H9 (cell line): Measurements from ENCODE around the gene ACOX3. TPM values are rescaled to one million over a fixed set of nuclear protein-coding genes. Genes with fewer than 3 reads are reported as not detected.

ENCODE experiments used
- DNase-seq: peaks from one replicate; pipeline ENCODE4 v3.0.0-alpha.2; 2017
- H2AFZ ChIP-seq: one replicate; pipeline ENCODE4 v1.6.1; 2013; ENCODE audit warnings: mild to moderate bottlenecking, low read length, control low read depth, moderate library complexity
- H2AK5ac ChIP-seq: 2 replicates; pipeline ENCODE4 v1.6.1; 2013; ENCODE audit warnings: low read length, control low read depth, mixed read lengths; ENCODE audit not compliant: insufficient read length
- H2BK120ac ChIP-seq: one replicate; pipeline ENCODE4 v1.6.1; 2013; ENCODE audit warnings: low read depth, mild to moderate bottlenecking, low read length, control low read depth, inconsistent platforms; ENCODE audit not compliant: poor library complexity, severe bottlenecking
- H2BK12ac ChIP-seq: 2 replicates; pipeline ENCODE4 v1.6.1; 2013; ENCODE audit warnings: low read length, control low read depth, mixed read lengths, low read depth; ENCODE audit not compliant: insufficient read length
- H2BK15ac ChIP-seq: 2 replicates; pipeline ENCODE4 v1.6.1; 2013; ENCODE audit warnings: low read depth, low read length, control low read depth
- H2BK20ac ChIP-seq: one replicate; pipeline ENCODE4 v1.6.1; 2013; ENCODE audit warnings: low read depth, mild to moderate bottlenecking, low read length, control low read depth, inconsistent platforms; ENCODE audit not compliant: poor library complexity, severe bottlenecking
- H2BK5ac ChIP-seq: 2 replicates; pipeline ENCODE4 v1.6.1; 2013; ENCODE audit warnings: low read length, control low read depth, mixed read lengths; ENCODE audit not compliant: insufficient read length
- H3K14ac ChIP-seq: 2 replicates; pipeline ENCODE4 v1.6.1; 2013; ENCODE audit warnings: low read length, control low read depth; ENCODE audit not compliant: insufficient read depth
- H3K18ac ChIP-seq: 2 replicates; pipeline ENCODE4 v1.6.1; 2013; ENCODE audit warnings: low read depth, mild to moderate bottlenecking, mixed read lengths, low read length, control low read depth; ENCODE audit not compliant: insufficient read length
- H3K23ac ChIP-seq: 2 replicates; pipeline ENCODE4 v1.6.1; 2013; ENCODE audit warnings: low read length, control low read depth, mixed read lengths, low read depth; ENCODE audit not compliant: insufficient read length
- H3K23me2 ChIP-seq: 2 replicates; pipeline ENCODE4 v1.6.1; 2013; ENCODE audit warnings: low read depth, mild to moderate bottlenecking, mixed read lengths, low read length, control low read depth; ENCODE audit not compliant: insufficient read length, poor library complexity, severe bottlenecking
- H3K27ac ChIP-seq: 2 replicates; pipeline ENCODE4 v1.5.1; 2013; ENCODE audit warnings: low read length, control low read depth, mixed read lengths, low read depth; ENCODE audit not compliant: insufficient read length
- H3K27me3 ChIP-seq: 2 replicates; pipeline ENCODE4 v1.6.1; 2013; ENCODE audit warnings: low read length, control low read depth, inconsistent platforms; ENCODE audit not compliant: insufficient read depth
- H3K4ac ChIP-seq: 2 replicates; pipeline ENCODE4 v1.6.1; 2013; ENCODE audit warnings: low read depth, mild to moderate bottlenecking, control low read depth, inconsistent platforms, low read length, moderate library complexity
- H3K4me1 ChIP-seq: 2 replicates; pipeline ENCODE4 v1.6.1; 2013; ENCODE audit warnings: low read length, control low read depth, inconsistent platforms; ENCODE audit not compliant: insufficient read depth
- H3K4me2 ChIP-seq: 2 replicates; pipeline ENCODE4 v1.6.1; 2013; ENCODE audit warnings: low read length, control low read depth, mixed read lengths; ENCODE audit not compliant: insufficient read length, insufficient read depth
- H3K56ac ChIP-seq: 2 replicates; pipeline ENCODE4 v1.6.1; 2013; ENCODE audit warnings: low read depth, mild to moderate bottlenecking, mixed read lengths, low read length, control low read depth; ENCODE audit not compliant: insufficient read length
- H3K79me1 ChIP-seq: 2 replicates; pipeline ENCODE4 v1.6.1; 2013; ENCODE audit warnings: low read depth, mild to moderate bottlenecking, moderate library complexity, low read length, control low read depth, inconsistent platforms; ENCODE audit not compliant: insufficient read depth, poor library complexity, severe bottlenecking
- H3K79me2 ChIP-seq: 2 replicates; pipeline ENCODE4 v1.6.1; 2013; ENCODE audit warnings: low read length, control low read depth, inconsistent platforms; ENCODE audit not compliant: insufficient read depth
- H3K9ac ChIP-seq: 2 replicates; pipeline ENCODE4 v1.6.1; 2013; ENCODE audit warnings: low read length, control low read depth, mixed read lengths; ENCODE audit not compliant: insufficient read length; ENCODE audit errors: extremely low read depth
- H3K9me3 ChIP-seq: one replicate; pipeline ENCODE4 v1.6.1; 2013; ENCODE audit warnings: low read depth, low read length, inconsistent platforms; ENCODE audit not compliant: control insufficient read depth
- H3T11ph ChIP-seq: one replicate; pipeline ENCODE4 v1.6.1; 2013; ENCODE audit warnings: mild to moderate bottlenecking, low read length, control low read depth, inconsistent platforms
- H4K20me1 ChIP-seq: one replicate; pipeline ENCODE4 v1.6.1; 2013; ENCODE audit not compliant: control insufficient read depth, insufficient read length, insufficient read depth
- H4K5ac ChIP-seq: 2 replicates; pipeline ENCODE4 v1.6.1; 2013; ENCODE audit warnings: low read depth, mild to moderate bottlenecking, mixed read lengths, low read length, control low read depth; ENCODE audit not compliant: insufficient read length
- H4K8ac ChIP-seq: replicated peaks from 2 replicates; pipeline ENCODE4 v1.6.1; 2013; ENCODE audit warnings: low read length, control low read depth, mixed read lengths, low read depth; ENCODE audit not compliant: insufficient read length
- H4K91ac ChIP-seq: 2 replicates; pipeline ENCODE4 v1.6.1; 2013; ENCODE audit warnings: low read depth, mild to moderate bottlenecking, moderate library complexity, mixed read lengths, low read length, control low read depth; ENCODE audit not compliant: insufficient read length
- H3K27ac Mint-ChIP-seq, 3 experiments: 2 replicates in 2 of 3; 3 replicates in 1 of 3; pipeline ENCODE4 v1.8.0; 2020 to 2021; ENCODE audit warnings: mixed read lengths in 3 of 3, mild to moderate bottlenecking in 1 of 3, moderate library complexity in 1 of 3
- H3K27me3 Mint-ChIP-seq: 2 replicates; pipeline ENCODE4 v1.8.0; 2021; ENCODE audit warnings: low read depth, mild to moderate bottlenecking, moderate library complexity, mixed read lengths
- H3K36me3 Mint-ChIP-seq, 3 experiments: 2 replicates in 2 of 3; 3 replicates in 1 of 3; pipeline ENCODE4 v1.8.0; 2020 to 2021; ENCODE audit warnings: low read depth in 3 of 3, mixed read lengths in 3 of 3; ENCODE audit not compliant: insufficient read depth in 1 of 3
- H3K4me1 Mint-ChIP-seq, 2 experiments: 2 replicates each; pipeline ENCODE4 v1.8.0; 2020; ENCODE audit warnings: mixed read lengths in 2 of 2
- H3K4me3 Mint-ChIP-seq, 2 experiments: 2 replicates in 1 of 2; 3 replicates in 1 of 2; pipeline ENCODE4 v1.8.0; 2020 to 2021; ENCODE audit warnings: mild to moderate bottlenecking in 2 of 2, mixed read lengths in 2 of 2, moderate library complexity in 1 of 2
- H3K9me3 Mint-ChIP-seq, 2 experiments: 2 replicates in 1 of 2; 3 replicates in 1 of 2; pipeline ENCODE4 v1.8.0; 2020; ENCODE audit warnings: mild to moderate bottlenecking in 2 of 2, mixed read lengths in 2 of 2, moderate library complexity in 1 of 2
- WGBS: extraction: QIAGEN DNeasy Blood & Tissue Kit; methylation state at CpG from one replicate; pipeline ENCODE4 v1.1.7; 2013; ENCODE audit warnings: missing lambda C conversion rate, low lambda C conversion rate, mixed read lengths; ENCODE audit not compliant: insufficient read length; ENCODE audit errors: extremely low coverage; 5-methylcytosine and 5-hydroxymethylcytosine counted together
- total RNA-seq: library from RNA; stranded (reverse); gene quantifications from 2 replicates; pipeline ENCODE4 v1.2.1, GENCODE V29; 2021
- TF ChIP-seq, protein P1 (sequence below): fragments of 200-600 bp; sonication (generic); conservative IDR thresholded peaks from 3 replicates; pipeline ENCODE4 v1.8.0; 2021; ENCODE audit warnings: antibody characterized with exemption, mild to moderate bottlenecking

ACOX3 gene
- total RNA-seq, 1 experiment from 2014 or later = 13.8 TPM

DNA sequence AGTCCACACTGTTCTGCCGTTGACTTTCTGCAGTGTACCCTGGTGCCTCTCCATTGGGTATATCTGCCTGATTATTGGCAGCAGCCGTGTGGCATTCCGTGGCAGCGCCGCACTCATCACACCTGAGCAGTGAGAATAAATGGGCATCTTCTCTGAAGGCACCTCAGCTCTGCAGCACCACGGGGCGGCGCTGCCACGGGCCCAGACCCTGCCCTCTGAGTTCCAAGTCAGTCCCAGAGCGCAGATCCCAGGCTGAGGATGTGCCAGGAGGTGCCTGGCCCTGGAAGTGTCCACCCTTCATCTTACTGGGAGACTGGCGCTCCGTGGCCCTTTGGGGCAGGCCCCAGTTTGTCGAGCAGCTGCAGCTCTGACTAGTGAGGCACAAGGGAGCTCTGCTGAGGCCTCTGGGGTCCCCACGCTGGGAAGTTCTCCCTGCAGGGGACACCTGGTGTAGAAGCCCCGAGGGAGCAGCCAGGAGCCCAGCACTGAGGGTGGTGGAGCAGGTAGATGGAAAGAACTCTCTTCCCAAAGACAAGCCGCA, 36.6 kb upstream of the ACOX3 start:
- Histone ChIP-seq H3K27ac (no peak overlapping the region), H3K79me2 (no peaks in the 10 kb centered on the region), H3K4me1 (no peaks in the 10 kb centered on the region), H2BK5ac (no peak overlapping the region), H2BK120ac (no peak overlapping the region), H3T11ph (no peak overlapping the region), H3K79me1 (no peaks in the 10 kb centered on the region), H3K9ac (no peak overlapping the region), H3K9me3 (no peaks in the 10 kb centered on the region), H3K14ac (no peak overlapping the region), H2BK15ac (no peak overlapping the region), H2AFZ (no peak overlapping the region), H3K56ac (no peak overlapping the region), H4K20me1 (no peaks in the 10 kb centered on the region), H3K23me2 (no peaks in the 10 kb centered on the region), H3K23ac (no peak overlapping the region), H3K4me2 (no peak overlapping the region), H4K8ac (no peak overlapping the region), H3K27me3 (no peaks in the 10 kb centered on the region), H2AK5ac (no peak overlapping the region), H3K18ac (no peak overlapping the region), H4K91ac (no peak overlapping the region), H3K4ac (no peak overlapping the region), H4K5ac (no peak overlapping the region), H2BK20ac (no peak overlapping the region), H2BK12ac (no peak overlapping the region)
- peaks cover 32 to 34% of the 10 kb centered on the region in 2 experiments for H3K4me1 Mint-ChIP-seq
- no peak for DNase-seq
- WGBS = no CpG with 5 or more reads among the region's 16 CpGs
- TF ChIP-seq, protein P1, sequence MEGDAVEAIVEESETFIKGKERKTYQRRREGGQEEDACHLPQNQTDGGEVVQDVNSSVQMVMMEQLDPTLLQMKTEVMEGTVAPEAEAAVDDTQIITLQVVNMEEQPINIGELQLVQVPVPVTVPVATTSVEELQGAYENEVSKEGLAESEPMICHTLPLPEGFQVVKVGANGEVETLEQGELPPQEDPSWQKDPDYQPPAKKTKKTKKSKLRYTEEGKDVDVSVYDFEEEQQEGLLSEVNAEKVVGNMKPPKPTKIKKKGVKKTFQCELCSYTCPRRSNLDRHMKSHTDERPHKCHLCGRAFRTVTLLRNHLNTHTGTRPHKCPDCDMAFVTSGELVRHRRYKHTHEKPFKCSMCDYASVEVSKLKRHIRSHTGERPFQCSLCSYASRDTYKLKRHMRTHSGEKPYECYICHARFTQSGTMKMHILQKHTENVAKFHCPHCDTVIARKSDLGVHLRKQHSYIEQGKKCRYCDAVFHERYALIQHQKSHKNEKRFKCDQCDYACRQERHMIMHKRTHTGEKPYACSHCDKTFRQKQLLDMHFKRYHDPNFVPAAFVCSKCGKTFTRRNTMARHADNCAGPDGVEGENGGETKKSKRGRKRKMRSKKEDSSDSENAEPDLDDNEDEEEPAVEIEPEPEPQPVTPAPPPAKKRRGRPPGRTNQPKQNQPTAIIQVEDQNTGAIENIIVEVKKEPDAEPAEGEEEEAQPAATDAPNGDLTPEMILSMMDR = no peak
- no peak overlapping the region for H3K4me3 Mint-ChIP-seq
- H3K27me3 Mint-ChIP-seq = no peaks in the 10 kb centered on the region
- no peak overlapping the region for H3K27ac Mint-ChIP-seq
- peaks cover 6 to 23% (median 22%) of the 10 kb centered on the region in 3 experiments; a peak in 6 of 7 replicates for H3K36me3 Mint-ChIP-seq
- no peaks in the 10 kb centered on the region for H3K9me3 Mint-ChIP-seq
